ENCODE results near the gene ZNF423.

The ZNF423 gene

GRCh38 chr16:49726155-49726554, 129.8 kb downstream of the ZNF423 start:
- DNase-seq (ENCODE audit: low read depth, low spot score) = no peak

- no peak for DNase-seq (ENCODE audit: low read depth, low spot score)
These were observed 130.3 kb downstream of the ZNF423 start for GRCh38 chr16:49725651-49726050.

- no peak for DNase-seq (ENCODE audit: low read depth, low spot score)
These were observed 131.1 kb downstream of the ZNF423 start for GRCh38 chr16:49724774-49725173.

DNA sequence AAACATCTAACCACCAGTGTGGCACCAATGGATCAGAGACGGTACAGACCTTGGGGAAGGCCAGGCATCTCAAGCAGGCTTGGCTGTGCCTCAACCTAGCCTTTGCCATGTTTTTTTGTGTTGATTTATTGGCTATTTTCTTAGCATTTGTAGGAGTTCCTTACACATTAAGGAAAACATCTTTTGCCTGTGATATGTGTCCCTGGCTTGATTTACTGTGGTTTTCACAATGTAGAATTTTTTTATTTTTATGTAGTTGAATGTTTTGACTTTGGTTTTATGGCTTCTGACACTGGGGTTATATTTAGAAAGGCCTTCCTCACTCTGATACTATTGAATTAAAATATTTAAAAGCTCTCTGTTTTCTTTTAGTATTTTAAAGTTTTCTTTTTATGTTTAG, 132.6 kb downstream of the ZNF423 start:
- no peak for DNase-seq (ENCODE audit: low read depth, low spot score)

- no peak for DNase-seq (ENCODE audit: low read depth, low spot score)
These were observed 135.7 kb downstream of the ZNF423 start for GRCh38 chr16:49720225-49720624.

- DNase-seq (ENCODE audit: low read depth, low spot score) = no peak
These were observed 138.2 kb downstream of the ZNF423 start for GRCh38 chr16:49717689-49718088.

DNA sequence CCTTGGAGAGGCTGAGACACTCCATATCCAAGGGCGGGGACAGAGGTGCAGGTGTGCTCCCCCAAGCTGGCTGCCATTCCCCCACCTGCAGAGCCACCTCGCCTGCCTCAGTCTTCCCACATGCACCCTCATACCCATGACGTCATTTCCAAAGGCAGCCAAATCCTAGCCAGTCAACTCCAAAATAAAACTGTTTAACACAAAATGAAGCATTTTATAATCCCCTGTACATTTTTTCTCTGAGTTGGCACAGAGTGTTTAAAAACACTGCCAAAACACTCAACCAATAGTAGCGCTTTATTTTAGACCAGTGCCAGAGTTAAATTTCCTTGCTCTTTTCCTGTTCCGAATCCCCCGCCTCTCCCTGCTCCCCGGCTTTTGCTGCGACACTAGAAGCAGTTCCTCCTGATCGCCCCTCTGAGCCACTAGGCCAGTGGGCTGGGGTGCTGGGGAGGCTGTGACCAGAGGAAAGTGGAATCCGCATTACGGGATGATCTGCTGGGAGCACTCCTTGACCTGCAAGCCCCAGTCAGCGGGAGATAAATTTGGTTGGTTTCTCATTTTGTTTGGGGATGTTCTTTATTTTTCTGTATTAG, 139.5 kb downstream of the ZNF423 start:
- no peak for DNase-seq (ENCODE audit: low read depth, low spot score)

GRCh38 chr16:49713770-49714169, 142.1 kb downstream of the ZNF423 start:
- no peak for DNase-seq (ENCODE audit: low read depth, low spot score)

DNA sequence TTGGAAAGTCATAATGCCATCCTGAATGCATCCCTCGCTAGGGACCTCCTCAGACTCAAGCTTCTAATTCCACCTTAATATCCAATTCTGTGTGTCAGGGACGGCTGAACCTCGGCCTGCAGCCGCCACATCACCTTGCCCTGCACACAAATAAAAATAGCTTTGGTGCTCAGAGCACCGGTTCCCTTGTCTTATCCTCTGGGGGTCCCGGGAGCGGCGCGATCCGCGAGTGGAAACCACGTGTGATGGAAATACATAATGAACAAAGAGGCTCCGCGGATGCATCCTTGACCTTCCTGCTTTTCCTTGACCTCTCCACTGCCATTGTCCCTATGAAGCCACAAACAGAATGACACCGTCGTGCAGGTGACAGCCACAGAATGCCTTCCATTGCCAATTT, 143.4 kb downstream of the ZNF423 start:
- DNase-seq (ENCODE audit: low read depth, low spot score) = no peak

DNA sequence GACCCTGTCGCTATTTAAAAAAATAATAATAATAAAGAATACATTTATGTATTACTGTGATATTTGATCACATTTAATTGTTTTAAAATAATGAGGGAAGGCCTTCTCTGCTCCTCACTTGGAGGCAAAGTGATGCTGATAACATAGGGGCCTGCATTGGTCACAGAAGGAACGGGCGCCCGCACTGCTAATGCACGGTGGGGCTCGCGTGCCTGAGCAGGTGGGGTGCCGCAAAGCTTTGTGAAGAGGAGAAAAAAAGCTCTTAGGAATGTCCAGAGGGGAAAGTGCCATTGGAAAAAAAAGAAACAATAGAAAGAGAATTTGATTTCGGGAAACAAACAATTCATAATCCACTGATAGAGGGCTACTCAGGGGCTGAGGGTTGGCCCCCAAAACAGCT, 143.8 kb downstream of the ZNF423 start:
- no peak for DNase-seq (ENCODE audit: low read depth, low spot score)

GRCh38 chr16:49709057-49709456, 146.9 kb downstream of the ZNF423 start:
- no peak for DNase-seq (ENCODE audit: low read depth, low spot score)

DNA sequence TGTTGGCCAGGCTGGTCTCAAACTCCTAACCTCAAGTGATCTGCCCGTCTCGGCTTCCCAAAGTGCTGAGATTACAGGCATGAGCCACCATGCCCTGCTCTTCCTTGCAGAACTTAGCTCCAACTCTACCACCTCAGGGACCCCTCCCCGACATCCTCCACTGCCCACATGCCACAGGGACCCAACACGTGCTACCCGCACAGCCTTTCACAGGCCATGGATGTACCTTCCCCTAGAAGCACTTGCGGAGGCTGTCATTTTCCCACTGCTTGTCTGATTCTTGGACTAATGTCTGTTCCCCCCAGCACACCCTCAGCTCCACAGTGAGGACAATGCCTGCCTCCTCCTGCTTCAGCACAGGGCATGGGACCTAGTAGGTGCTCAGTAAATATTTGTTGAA, 147.4 kb downstream of the ZNF423 start:
- no peak for DNase-seq (ENCODE audit: low read depth, low spot score)

GRCh38 chr16:49706620-49707355, 149.1 kb downstream of the ZNF423 start:
- no peak for DNase-seq (ENCODE audit: low read depth, low spot score)

DNA sequence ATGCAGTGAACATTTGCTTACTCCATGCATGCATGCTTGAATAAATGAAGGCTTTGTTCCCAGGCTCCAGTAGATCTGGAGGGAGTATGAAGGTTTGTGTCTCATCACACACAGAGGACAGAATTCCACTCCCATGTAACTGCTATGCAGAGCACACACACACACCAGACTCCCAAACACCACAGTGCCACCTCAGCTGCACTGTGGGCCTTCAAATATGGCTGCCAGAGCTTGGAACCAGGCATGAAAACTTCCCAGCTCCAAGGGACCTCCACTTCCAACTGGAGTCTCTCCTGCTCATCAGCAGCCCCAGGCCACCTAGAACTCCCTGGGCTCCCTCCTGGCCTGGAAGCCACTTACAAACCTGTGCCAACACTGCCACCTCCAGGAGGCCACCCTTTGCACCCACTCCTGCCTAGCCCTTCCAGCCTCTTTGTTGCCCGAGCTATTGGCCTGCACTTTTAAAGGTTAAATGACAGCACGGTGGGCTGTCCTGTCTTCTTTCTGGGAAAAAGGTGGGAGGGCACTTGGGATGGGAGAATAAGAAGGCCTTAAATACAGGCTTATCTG, 151.2 kb downstream of the ZNF423 start:
- no peak for DNase-seq (ENCODE audit: low read depth, low spot score)

GRCh38 chr16:49703483-49703882, 152.4 kb downstream of the ZNF423 start:
- DNase-seq (ENCODE audit: low read depth, low spot score) = no peak

DNA sequence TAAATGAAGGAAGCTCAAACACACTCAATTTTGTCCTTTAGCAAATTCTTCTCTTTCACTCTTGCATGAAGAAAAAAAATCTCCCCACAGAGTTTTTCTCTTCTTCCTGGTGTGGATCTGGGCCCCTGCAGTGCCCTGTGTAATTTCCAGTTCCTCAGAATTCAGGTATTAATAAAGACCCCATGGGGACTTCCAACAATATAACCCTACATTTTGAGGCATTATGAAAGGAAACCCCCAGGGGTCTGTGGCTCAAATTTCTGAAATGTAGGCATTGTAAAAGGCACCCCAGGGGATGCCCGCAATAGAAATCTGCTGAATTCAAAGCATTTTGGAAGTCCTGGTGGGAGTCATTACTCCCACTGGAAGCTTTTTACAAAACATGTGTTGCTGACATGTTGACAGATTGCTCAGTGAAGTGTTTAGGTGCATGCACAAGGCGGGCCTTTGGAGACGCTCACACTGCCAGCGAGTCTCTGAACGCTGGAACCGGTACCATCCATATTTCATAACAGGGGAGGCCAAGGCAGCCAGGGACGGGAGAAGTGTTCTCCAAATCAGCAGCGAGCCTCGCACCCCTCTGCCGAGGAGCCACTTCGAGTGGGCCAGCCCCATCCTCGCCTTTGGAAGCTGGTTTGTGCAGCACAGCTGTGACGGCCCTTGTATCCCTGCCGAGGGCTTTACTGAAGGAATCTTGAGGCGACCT, 154.0 kb downstream of the ZNF423 start:
- DNase-seq (ENCODE audit: low read depth, low spot score) = peak; percentile 65

GRCh38 chr16:49701065-49701685, 154.7 kb downstream of the ZNF423 start:
- DNase-seq (ENCODE audit: low read depth, low spot score) = no peak

GRCh38 chr16:49700251-49701064, 155.5 kb downstream of the ZNF423 start:
- DNase-seq (ENCODE audit: low read depth, low spot score) = no peak

- DNase-seq (ENCODE audit: low read depth, low spot score) = no peak
These were observed 156.1 kb downstream of the ZNF423 start for GRCh38 chr16:49699841-49700175.

DNA sequence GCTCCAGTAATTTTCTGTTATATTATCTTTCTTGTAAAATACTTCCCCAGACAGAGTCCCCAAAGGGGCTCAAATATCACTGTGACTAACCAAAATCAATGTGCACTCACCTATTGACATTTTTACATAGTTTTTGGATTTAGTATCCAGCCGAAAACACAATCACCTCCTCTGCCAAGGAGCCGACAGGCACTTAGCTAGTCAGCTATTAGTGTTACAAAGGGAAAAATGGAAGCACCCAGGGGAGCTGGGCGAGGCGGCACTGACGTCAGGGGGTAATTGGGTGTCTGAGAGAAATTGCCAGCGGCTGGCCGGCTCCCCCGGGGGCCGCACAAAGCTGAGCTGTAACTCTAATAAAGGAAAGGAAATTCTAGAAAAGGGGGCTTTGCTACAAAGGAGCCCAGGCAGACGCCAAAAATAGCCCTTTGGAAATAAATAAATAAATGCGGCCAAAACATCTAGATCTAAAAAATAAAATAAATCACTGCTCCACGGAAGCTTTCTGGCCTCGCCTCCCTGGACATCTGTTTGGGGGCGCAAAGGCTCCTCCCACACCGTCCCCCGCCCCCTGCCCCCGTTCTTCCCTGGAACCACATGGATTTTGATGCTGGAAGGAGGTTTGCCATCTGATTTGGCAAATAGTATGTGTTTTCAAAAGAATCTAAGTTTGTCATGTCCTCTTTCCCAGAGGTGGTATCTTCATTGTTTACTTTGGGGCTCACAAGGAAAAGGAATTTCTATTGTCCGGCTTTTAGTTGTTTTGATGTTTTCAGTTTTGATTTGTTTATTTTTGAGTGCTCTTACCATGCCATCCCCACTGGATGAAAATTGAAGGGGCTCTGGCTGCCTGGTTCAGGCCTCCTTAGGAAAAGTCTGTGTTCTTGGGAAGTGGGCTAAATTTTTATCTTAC, 156.7 kb downstream of the ZNF423 start:
- DNase-seq (ENCODE audit: low read depth, low spot score) = no peak
